DOHH2 (cell line): ENCODE results near the gene RSU1.

Source experiments
- CTCF ChIP-seq: fragments of 200-600 bp; sonication (generic); IDR thresholded peaks from one replicate; pipeline ENCODE4 v1.5.1; 2014; ENCODE audit warnings: antibody characterized with exemption, mild to moderate bottlenecking, low read depth, low read length; ENCODE audit not compliant: poor library complexity, severe bottlenecking
- EZH2phosphoT487 ChIP-seq: fragments of 200-600 bp; sonication (generic); IDR thresholded peaks from 2 replicates; pipeline ENCODE4 v1.6.1; 2017; ENCODE audit warnings: borderline replicate concordance, mild to moderate bottlenecking, antibody characterized with exemption, low read length, moderate library complexity, mixed read lengths

DNA sequence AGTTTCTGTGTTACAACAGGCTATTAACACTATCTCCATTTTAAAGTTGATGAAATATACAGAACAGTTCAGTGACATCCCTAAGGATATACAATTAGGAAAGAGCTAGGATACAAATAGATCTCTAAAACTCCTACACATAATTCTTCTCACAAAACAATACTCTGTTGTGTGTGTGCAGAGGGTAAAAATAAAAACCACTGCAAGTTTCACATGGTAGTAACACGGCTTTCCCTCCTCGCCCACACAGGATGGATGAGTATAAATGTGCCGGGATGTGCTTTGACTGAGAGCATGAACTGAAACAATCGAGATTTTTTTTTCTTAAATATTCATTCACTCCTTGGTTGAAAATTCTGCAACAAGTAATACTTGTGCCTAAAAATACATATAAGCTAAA is 164.0 kb downstream of the RSU1 start:
- TF ChIP-seq CTCF, result no peak
- no peak for TF ChIP-seq EZH2phosphoT487
